T1000 (cell line): ENCODE measurements around the gene HBG2.
"Not testable (repeated sequence)": the region's sequence is repeated elsewhere in the genome, so short reads cannot be mapped to it uniquely, and the experiment has no call there.

Source experiments
- DNase-seq: peaks from one replicate; lab custom pipeline; 2025; ENCODE audit warnings: mixed read lengths; lab: John Stamatoyannopoulos, UW

HBG2 gene

GRCh38 chr11:5254646-5255413 is at the start of gene HBG2:
Gene HBG2, minus strand, starts transcription at chr11:5254781. Its CDS starts 53 bp downstream, at chr11:5254728.
- not testable (repeated sequence) for DNase-seq

- no peak for DNase-seq
Observed at GRCh38 chr11:5304046-5304445, 49.5 kb upstream of the HBG2 start.

- DNase-seq = no peak
Observed at GRCh38 chr11:5303626-5304025, 49.0 kb upstream of the HBG2 start.

GRCh38 chr11:5301846-5302245 is 47.3 kb upstream of the HBG2 start, which contains the start of gene OR51B4:
Gene OR51B4, minus strand, starts transcription at chr11:5301946. Its CDS starts 0 bp downstream, at chr11:5301946.
- no peak for DNase-seq

GRCh38 chr11:5300251-5300650 is 45.7 kb upstream of the HBG2 start:
- no peak for DNase-seq

GRCh38 chr11:5298451-5298850 is 43.9 kb upstream of the HBG2 start:
- no peak for DNase-seq

GRCh38 chr11:5297721-5298323 is 43.2 kb upstream of the HBG2 start:
- DNase-seq = no peak

GRCh38 chr11:5294342-5294995 is 39.9 kb upstream of the HBG2 start:
- DNase-seq = not testable (repeated sequence)

- DNase-seq = no peak
Observed at GRCh38 chr11:5293028-5293427, 38.4 kb upstream of the HBG2 start.

- DNase-seq = no peak
Observed at GRCh38 chr11:5291207-5291838, 36.7 kb upstream of the HBG2 start.

- DNase-seq = no peak
Observed at GRCh38 chr11:5290106-5290505, 35.5 kb upstream of the HBG2 start.

- no peak for DNase-seq
Observed at GRCh38 chr11:5289696-5290095, 35.1 kb upstream of the HBG2 start.

GRCh38 chr11:5288906-5289550 is 34.4 kb upstream of the HBG2 start:
- no peak for DNase-seq

- no peak for DNase-seq
Observed at GRCh38 chr11:5288108-5288905, 33.7 kb upstream of the HBG2 start.

- no peak for DNase-seq
Observed at GRCh38 chr11:5286901-5287300, 32.3 kb upstream of the HBG2 start.

GRCh38 chr11:5286351-5286750 is 31.8 kb upstream of the HBG2 start:
- no peak for DNase-seq

- no peak for DNase-seq
Observed at GRCh38 chr11:5285703-5286340, 31.2 kb upstream of the HBG2 start.

GRCh38 chr11:5284637-5285036 is 30.1 kb upstream of the HBG2 start:
- no peak for DNase-seq

GRCh38 chr11:5283882-5284281 is 29.3 kb upstream of the HBG2 start:
- no peak for DNase-seq

GRCh38 chr11:5283086-5283485 is 28.5 kb upstream of the HBG2 start:
- DNase-seq = no peak

GRCh38 chr11:5282628-5283027 is 28.0 kb upstream of the HBG2 start:
- no peak for DNase-seq
